Measurements from ENCODE around the gene CADM1.

The CADM1 gene

DNA sequence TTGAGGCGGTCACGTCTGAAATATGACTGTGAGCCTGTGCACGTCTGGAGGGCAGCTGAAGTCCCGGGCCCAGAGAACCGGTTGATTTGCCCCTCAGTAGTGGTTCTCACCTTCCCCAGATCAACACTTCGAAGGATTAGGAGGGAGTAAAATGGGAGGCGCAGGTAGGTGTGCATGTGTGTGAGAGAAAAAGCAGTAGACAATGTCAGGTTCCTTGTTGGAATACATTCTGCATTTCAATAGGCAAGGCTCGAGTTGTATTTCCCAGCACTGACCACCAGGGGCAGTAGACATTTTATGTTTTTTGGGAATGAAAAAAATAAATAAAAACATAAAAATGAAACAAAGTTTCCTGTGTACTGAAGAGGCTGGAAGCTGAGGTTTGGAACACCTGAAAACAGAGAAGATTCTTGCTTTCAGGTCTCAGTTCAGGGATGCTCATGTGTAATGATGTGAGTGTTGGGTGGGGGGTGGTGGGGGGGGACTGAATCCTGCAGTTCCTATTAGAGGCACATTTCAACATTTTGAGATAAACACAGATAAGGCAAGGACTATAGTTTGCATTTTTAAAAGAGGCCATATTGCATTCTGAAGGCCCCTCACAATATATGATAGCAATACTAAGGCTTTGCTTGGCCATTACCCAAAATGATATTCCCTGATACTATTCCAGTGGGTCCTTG lies 333.9 kb downstream of the CADM1 start:
- Histone ChIP-seq H3K27me3 (ENCODE audit: control insufficient read depth, low read length) (no peaks in the 10 kb centered on the region), H3K4me3 (ENCODE audit: low read length) (no peak overlapping the region)
- no peak for TF ChIP-seq EZH2phosphoT487 (IDR thresholded peaks at IDR 0.05; ENCODE audit: borderline replicate concordance, low read length)
- TF ChIP-seq, protein P1, sequence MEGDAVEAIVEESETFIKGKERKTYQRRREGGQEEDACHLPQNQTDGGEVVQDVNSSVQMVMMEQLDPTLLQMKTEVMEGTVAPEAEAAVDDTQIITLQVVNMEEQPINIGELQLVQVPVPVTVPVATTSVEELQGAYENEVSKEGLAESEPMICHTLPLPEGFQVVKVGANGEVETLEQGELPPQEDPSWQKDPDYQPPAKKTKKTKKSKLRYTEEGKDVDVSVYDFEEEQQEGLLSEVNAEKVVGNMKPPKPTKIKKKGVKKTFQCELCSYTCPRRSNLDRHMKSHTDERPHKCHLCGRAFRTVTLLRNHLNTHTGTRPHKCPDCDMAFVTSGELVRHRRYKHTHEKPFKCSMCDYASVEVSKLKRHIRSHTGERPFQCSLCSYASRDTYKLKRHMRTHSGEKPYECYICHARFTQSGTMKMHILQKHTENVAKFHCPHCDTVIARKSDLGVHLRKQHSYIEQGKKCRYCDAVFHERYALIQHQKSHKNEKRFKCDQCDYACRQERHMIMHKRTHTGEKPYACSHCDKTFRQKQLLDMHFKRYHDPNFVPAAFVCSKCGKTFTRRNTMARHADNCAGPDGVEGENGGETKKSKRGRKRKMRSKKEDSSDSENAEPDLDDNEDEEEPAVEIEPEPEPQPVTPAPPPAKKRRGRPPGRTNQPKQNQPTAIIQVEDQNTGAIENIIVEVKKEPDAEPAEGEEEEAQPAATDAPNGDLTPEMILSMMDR (IDR thresholded peaks at IDR 0.05; ENCODE audit: low read depth, low read length, poor library complexity, severe bottlenecking) = peak; percentile 74

DNA sequence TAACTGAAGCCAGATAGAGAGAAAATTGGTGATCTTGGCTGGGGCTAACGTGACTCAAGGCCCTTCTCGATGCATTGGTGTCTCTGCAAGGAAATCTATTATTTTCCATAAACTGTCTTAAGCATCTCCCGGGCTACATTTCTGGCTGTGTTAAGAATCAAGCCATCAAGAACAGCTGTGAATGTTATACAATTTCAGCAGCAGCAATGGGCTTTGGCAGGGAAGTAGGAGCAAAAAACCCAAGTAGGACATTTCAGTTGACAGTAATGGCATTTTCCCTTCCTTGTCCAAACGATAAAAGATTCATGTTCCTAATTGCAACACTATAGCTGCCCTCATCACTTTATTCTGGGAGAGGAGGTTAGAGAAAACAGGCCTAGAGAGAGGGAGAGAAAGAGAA lies 335.0 kb downstream of the CADM1 start:
- H3K4me3 ChIP-seq (ENCODE audit: low read length) = no peak overlapping the region
- no peaks in the 10 kb centered on the region for H3K9me3 ChIP-seq (ENCODE audit: control insufficient read depth, insufficient read depth, low read length)
- no peaks in the 10 kb centered on the region for H4K20me1 ChIP-seq (ENCODE audit: control insufficient read depth, insufficient read depth, low read depth, low read length)
- H3K4me1 ChIP-seq (ENCODE audit: control insufficient read depth, low read length) = no peaks in the 10 kb centered on the region
- no peak overlapping the region for H3K4me2 ChIP-seq (ENCODE audit: low read length)
- H3K27ac ChIP-seq (ENCODE audit: low read depth, low read length) = no peak overlapping the region
- TF ChIP-seq, protein P1 (IDR thresholded peaks at IDR 0.05; ENCODE audit: low read depth, low read length, poor library complexity, severe bottlenecking) = no peak
- no peak for TF ChIP-seq EZH2phosphoT487 (IDR thresholded peaks at IDR 0.05; ENCODE audit: borderline replicate concordance, low read length)
- 0 out of 2 replicates have a peak, but pooled peaks cover 4% of the 10 kb centered on the region for H3K27me3 ChIP-seq (ENCODE audit: control insufficient read depth, low read length)
- H3K9me2 ChIP-seq (replicated peaks; ENCODE audit: control insufficient read depth, low read length) = no peaks in the 10 kb centered on the region
- no peaks in the 10 kb centered on the region for H3K79me2 ChIP-seq (ENCODE audit: control insufficient read depth, low read length)
- no peaks in the 10 kb centered on the region for H3F3A ChIP-seq (ENCODE audit: control insufficient read depth, insufficient read depth)
- H3K36me3 ChIP-seq (ENCODE audit: control insufficient read depth, low read length) = no peaks in the 10 kb centered on the region

More for the DNA sequence above, 333.9 kb downstream of the CADM1 start:
- Histone ChIP-seq H3K79me2 (ENCODE audit: control insufficient read depth, low read length) (no peaks in the 10 kb centered on the region), H3K27ac (ENCODE audit: low read depth, low read length) (no peak overlapping the region), H3K9me2 (replicated peaks; ENCODE audit: control insufficient read depth, low read length) (no peaks in the 10 kb centered on the region), H3F3A (ENCODE audit: control insufficient read depth, insufficient read depth) (no peaks in the 10 kb centered on the region), H3K4me1 (ENCODE audit: control insufficient read depth, low read length) (no peaks in the 10 kb centered on the region), H3K4me2 (ENCODE audit: low read length) (no peak overlapping the region), H3K36me3 (ENCODE audit: control insufficient read depth, low read length) (no peaks in the 10 kb centered on the region), H4K20me1 (ENCODE audit: control insufficient read depth, insufficient read depth, low read depth, low read length) (no peaks in the 10 kb centered on the region), H3K9me3 (ENCODE audit: control insufficient read depth, insufficient read depth, low read length) (no peaks in the 10 kb centered on the region)

DNA sequence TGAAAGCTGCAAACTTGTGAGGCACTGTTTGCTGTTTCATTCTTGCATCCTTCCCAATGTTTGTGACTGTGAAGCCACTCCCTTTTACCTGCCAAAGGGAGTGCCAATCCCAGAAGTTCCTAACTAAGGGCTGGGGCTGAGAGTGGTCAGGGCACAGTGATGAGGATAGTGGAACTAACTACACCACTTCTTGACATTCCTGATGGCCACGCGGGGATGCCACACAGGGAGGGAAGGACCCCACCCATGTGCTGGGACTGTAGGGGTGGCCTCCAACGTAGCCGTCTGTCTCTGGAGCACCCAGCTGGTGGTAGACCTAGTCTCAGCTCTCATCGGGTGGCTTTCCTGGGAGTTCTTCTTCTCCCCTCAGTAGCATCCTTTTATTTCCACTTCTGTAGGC lies 335.5 kb downstream of the CADM1 start:
- H3K4me3 ChIP-seq (ENCODE audit: low read length) = no peak overlapping the region
- no peak overlapping the region for H3K4me2 ChIP-seq (ENCODE audit: low read length)
- H3K79me2 ChIP-seq (ENCODE audit: control insufficient read depth, low read length) = no peaks in the 10 kb centered on the region
- no peaks in the 10 kb centered on the region for H3K36me3 ChIP-seq (ENCODE audit: control insufficient read depth, low read length)
- no peaks in the 10 kb centered on the region for H3K9me3 ChIP-seq (ENCODE audit: control insufficient read depth, insufficient read depth, low read length)
- no peak for TF ChIP-seq EZH2phosphoT487 (IDR thresholded peaks at IDR 0.05; ENCODE audit: borderline replicate concordance, low read length)
- TF ChIP-seq, protein P1 (IDR thresholded peaks at IDR 0.05; ENCODE audit: low read depth, low read length, poor library complexity, severe bottlenecking) = no peak
- no peaks in the 10 kb centered on the region for H3F3A ChIP-seq (ENCODE audit: control insufficient read depth, insufficient read depth)
- H3K27me3 ChIP-seq (ENCODE audit: control insufficient read depth, low read length) = 0 out of 2 replicates have a peak, but pooled peaks cover 4% of the 10 kb centered on the region
- H3K4me1 ChIP-seq (ENCODE audit: control insufficient read depth, low read length) = no peaks in the 10 kb centered on the region
- H3K27ac ChIP-seq (ENCODE audit: low read depth, low read length) = no peak overlapping the region
- H4K20me1 ChIP-seq (ENCODE audit: control insufficient read depth, insufficient read depth, low read depth, low read length) = no peaks in the 10 kb centered on the region
- H3K9me2 ChIP-seq (replicated peaks; ENCODE audit: control insufficient read depth, low read length) = no peaks in the 10 kb centered on the region
